Measurements from ENCODE around the gene GRB2.

The GRB2 gene

DNA sequence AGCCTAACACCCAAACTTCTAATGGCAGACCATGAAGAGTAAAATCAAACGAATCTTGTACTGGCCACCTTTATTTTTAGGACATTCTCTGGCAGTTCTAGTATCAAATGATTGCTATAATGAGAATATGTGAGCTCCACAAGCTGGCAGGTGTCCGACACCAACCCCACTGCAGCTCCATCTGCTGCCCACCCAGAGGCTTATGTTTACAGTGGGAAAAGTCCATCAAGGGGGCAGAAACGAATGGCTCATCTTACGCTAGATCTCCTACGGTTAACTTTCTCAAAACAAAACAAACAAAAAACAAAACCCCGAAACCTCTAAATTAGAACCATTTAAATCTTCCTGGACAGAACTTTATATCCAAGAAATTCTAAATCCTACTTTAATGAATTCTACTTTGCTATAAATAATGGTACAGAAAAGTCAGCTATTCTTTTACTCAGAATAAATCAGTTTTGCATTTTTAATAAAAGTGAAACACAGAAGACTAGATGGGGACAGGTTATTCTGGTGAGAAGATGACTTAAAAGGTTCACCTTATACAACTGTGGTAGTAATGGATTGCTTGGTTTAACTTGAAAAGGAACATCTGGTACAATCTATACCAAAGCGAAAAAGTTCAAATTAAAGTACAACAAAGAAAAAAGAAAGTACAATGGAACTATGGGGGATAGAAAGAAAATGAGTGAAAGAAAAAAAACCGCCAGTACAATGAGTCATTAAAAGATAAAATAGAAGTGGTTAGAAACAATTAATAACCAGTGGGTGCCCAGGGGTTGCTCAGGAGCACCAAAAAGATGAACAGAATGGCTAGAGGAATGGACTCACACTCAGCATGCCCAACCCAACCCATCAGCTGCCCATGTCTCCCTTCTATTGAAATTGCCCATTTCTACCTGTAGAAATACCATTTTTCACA lies 40.2 kb downstream of the GRB2 start:
- H3K9ac ChIP-seq (ENCODE audit: low read length), result no peak overlapping the region
- no peaks in the 10 kb centered on the region for H3K9me3 ChIP-seq (ENCODE audit: control insufficient read depth, low read length)
- no peak overlapping the region for H3K4me3 ChIP-seq (ENCODE audit: low read length)
- DNase-seq (ENCODE audit: low read depth), result no peak
- H3K4me1 ChIP-seq (ENCODE audit: control insufficient read depth, insufficient read depth, low read length), result peaks cover 45% of the 10 kb centered on the region
- H3K27me3 ChIP-seq (replicated peaks; ENCODE audit: control insufficient read depth, insufficient read depth, low read length), result no peaks in the 10 kb centered on the region
- no peaks in the 10 kb centered on the region for H3K36me3 ChIP-seq (ENCODE audit: control insufficient read depth, insufficient read depth, low read length, severe bottlenecking)

GRCh38 chr17:75364078-75364477 lies 41.4 kb downstream of the GRB2 start:
- DNase-seq (ENCODE audit: low read depth), result peak; percentile 80
- Histone ChIP-seq H3K27me3 (replicated peaks; ENCODE audit: control insufficient read depth, insufficient read depth, low read length) (no peaks in the 10 kb centered on the region), H3K4me3 (ENCODE audit: low read length) (no peak overlapping the region), H3K9ac (ENCODE audit: low read length) (no peak overlapping the region), H3K9me3 (ENCODE audit: control insufficient read depth, low read length) (no peaks in the 10 kb centered on the region), H3K4me1 (ENCODE audit: control insufficient read depth, insufficient read depth, low read length) (peaks cover 38% of the 10 kb centered on the region), H3K36me3 (ENCODE audit: control insufficient read depth, insufficient read depth, low read length, severe bottlenecking) (no peaks in the 10 kb centered on the region)

GRCh38 chr17:75361996-75362395 lies 43.5 kb downstream of the GRB2 start:
- H3K4me1 ChIP-seq (ENCODE audit: control insufficient read depth, insufficient read depth, low read length), result peaks cover 32% of the 10 kb centered on the region
- no peaks in the 10 kb centered on the region for H3K36me3 ChIP-seq (ENCODE audit: control insufficient read depth, insufficient read depth, low read length, severe bottlenecking)
- no peaks in the 10 kb centered on the region for H3K9me3 ChIP-seq (ENCODE audit: control insufficient read depth, low read length)
- DNase-seq (ENCODE audit: low read depth), result no peak
- H3K4me3 ChIP-seq (ENCODE audit: low read length), result no peak overlapping the region
- no peak overlapping the region for H3K9ac ChIP-seq (ENCODE audit: low read length)
- H3K27me3 ChIP-seq (replicated peaks; ENCODE audit: control insufficient read depth, insufficient read depth, low read length), result no peaks in the 10 kb centered on the region

DNA sequence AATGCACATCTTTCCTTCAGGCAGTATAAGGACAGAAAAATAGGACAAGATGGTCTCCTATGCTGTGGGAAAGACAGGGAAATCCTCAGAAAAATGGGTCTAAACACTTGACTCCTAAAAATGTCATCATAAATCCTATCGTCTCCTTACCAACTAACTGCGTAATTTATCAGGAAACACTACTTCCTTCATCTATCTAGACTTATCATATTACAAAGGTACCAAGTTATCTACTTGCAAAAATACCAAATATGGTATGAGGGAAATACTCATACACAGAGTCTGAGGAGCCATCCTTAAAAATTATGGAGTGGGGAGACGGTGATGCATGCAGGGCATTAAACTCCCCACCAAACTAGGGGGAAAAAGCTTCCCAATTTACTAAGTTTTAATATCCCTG lies 44.1 kb downstream of the GRB2 start:
- H3K36me3 ChIP-seq (ENCODE audit: control insufficient read depth, insufficient read depth, low read length, severe bottlenecking), result no peaks in the 10 kb centered on the region
- H3K4me3 ChIP-seq (ENCODE audit: low read length), result no peak overlapping the region
- no peak for DNase-seq (ENCODE audit: low read depth)
- no peaks in the 10 kb centered on the region for H3K27me3 ChIP-seq (replicated peaks; ENCODE audit: control insufficient read depth, insufficient read depth, low read length)
- H3K4me1 ChIP-seq (ENCODE audit: control insufficient read depth, insufficient read depth, low read length), result peaks cover 32% of the 10 kb centered on the region
- no peaks in the 10 kb centered on the region for H3K9me3 ChIP-seq (ENCODE audit: control insufficient read depth, low read length)
- no peak overlapping the region for H3K9ac ChIP-seq (ENCODE audit: low read length)

DNA sequence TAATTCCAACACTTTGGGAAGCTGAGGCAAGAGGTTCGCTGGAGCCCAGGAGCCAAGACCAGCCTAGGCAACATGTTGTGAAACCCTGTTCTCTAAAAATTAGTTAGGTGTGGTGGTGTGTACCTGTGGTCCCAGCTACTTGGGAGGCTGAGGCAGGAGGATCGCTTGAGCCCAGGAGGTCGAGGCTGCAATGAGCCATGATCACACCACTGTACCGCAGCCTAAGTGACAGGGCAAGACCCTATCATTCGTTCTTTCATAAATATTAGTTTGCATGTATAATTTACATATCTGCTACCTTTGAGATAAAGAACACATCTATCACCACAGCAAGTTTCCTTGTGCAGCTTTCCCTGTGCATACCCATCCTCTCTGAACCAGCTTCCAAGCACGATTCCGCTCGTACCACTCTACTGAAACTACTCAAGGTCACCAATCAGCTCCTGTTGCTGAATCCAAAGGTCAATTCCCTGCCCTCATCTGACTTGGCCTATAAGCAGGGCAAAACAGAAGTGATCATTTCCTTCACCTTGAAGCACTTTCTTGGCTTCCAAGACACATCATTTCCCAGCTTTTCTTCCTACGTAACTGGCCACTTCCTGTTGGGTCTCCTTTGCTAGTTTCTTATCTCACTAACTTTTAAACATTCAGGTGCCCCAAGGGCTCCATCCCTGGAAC lies 49.1 kb downstream of the GRB2 start:
- H3K9me3 ChIP-seq (ENCODE audit: control insufficient read depth, low read length), result no peaks in the 10 kb centered on the region
- no peaks in the 10 kb centered on the region for H3K27me3 ChIP-seq (replicated peaks; ENCODE audit: control insufficient read depth, insufficient read depth, low read length)
- H3K4me3 ChIP-seq (ENCODE audit: low read length), result no peak overlapping the region
- peaks cover 8% of the 10 kb centered on the region for H3K4me1 ChIP-seq (ENCODE audit: control insufficient read depth, insufficient read depth, low read length)
- no peak for DNase-seq (ENCODE audit: low read depth)
- no peaks in the 10 kb centered on the region for H3K36me3 ChIP-seq (ENCODE audit: control insufficient read depth, insufficient read depth, low read length, severe bottlenecking)
- H3K9ac ChIP-seq (ENCODE audit: low read length), result no peak overlapping the region

DNA sequence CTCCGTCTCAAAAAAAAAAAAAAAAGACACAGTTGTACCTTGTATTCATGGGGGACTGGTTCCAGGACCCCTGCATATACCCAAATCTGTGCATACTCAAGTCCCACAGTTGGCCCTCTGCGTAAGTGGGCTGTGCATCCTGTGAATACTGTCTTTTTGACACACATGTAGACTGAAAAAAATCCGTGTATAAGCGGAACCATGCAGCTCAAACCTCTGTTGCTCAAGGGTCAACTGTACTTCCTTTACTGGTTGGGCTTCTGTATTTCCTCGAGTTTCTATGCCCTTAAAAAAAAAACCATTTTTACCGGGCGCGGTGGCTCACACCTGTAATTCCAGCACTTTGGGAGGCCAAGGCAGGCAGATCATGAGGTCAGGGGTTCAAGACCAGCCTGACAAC lies 52.3 kb downstream of the GRB2 start:
- Histone ChIP-seq H3K9ac (ENCODE audit: low read length) (no peak overlapping the region), H3K4me3 (ENCODE audit: low read length) (no peak overlapping the region), H3K9me3 (ENCODE audit: control insufficient read depth, low read length) (no peaks in the 10 kb centered on the region), H3K36me3 (ENCODE audit: control insufficient read depth, insufficient read depth, low read length, severe bottlenecking) (no peaks in the 10 kb centered on the region), H3K4me1 (ENCODE audit: control insufficient read depth, insufficient read depth, low read length) (no peaks in the 10 kb centered on the region), H3K27me3 (replicated peaks; ENCODE audit: control insufficient read depth, insufficient read depth, low read length) (no peaks in the 10 kb centered on the region)
- no peak for DNase-seq (ENCODE audit: low read depth)

DNA sequence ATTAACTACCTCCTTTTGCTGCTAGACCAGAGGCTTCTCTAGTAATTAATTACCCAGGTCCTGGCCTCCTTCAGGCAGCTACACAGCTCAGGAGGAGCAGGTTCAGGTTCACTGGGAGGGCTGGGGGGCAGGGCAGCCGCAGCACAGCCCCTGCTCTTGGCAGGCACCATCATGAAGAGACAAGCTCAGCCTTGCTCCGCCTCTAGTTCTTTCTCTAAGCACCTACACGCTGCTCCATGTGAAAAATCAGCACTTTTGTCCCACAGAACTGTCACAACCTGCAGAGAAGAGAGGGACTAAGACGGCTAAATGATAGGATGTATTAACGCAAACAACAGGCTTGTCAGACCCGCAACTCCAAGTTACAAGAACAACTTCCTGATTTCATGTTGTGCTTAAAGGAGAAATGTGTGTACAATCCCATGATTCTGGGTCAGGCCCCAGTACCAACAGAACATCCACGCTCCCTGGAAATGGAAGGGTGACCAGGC lies 53.4 kb downstream of the GRB2 start:
- H3K9ac ChIP-seq (ENCODE audit: low read length), result no peak overlapping the region
- H3K4me3 ChIP-seq (ENCODE audit: low read length), result no peak overlapping the region
- H3K4me1 ChIP-seq (ENCODE audit: control insufficient read depth, insufficient read depth, low read length), result no peaks in the 10 kb centered on the region
- no peaks in the 10 kb centered on the region for H3K27me3 ChIP-seq (replicated peaks; ENCODE audit: control insufficient read depth, insufficient read depth, low read length)
- no peaks in the 10 kb centered on the region for H3K9me3 ChIP-seq (ENCODE audit: control insufficient read depth, low read length)
- no peaks in the 10 kb centered on the region for H3K36me3 ChIP-seq (ENCODE audit: control insufficient read depth, insufficient read depth, low read length, severe bottlenecking)
- no peak for DNase-seq (ENCODE audit: low read depth)

- DNase-seq (ENCODE audit: low read depth), result no peak
- H3K9me3 ChIP-seq (ENCODE audit: control insufficient read depth, low read length), result no peaks in the 10 kb centered on the region
- no peaks in the 10 kb centered on the region for H3K27me3 ChIP-seq (replicated peaks; ENCODE audit: control insufficient read depth, insufficient read depth, low read length)
- H3K9ac ChIP-seq (ENCODE audit: low read length), result no peak overlapping the region
- H3K36me3 ChIP-seq (ENCODE audit: control insufficient read depth, insufficient read depth, low read length, severe bottlenecking), result no peaks in the 10 kb centered on the region
- peaks cover 5% of the 10 kb centered on the region for H3K4me1 ChIP-seq (ENCODE audit: control insufficient read depth, insufficient read depth, low read length)
- H3K4me3 ChIP-seq (ENCODE audit: low read length), result no peak overlapping the region
These were observed 54.8 kb downstream of the GRB2 start for GRCh38 chr17:75350706-75351105.

GRCh38 chr17:75350029-75350428 lies 55.4 kb downstream of the GRB2 start:
- H3K27me3 ChIP-seq (replicated peaks; ENCODE audit: control insufficient read depth, insufficient read depth, low read length), result no peaks in the 10 kb centered on the region
- no peak for DNase-seq (ENCODE audit: low read depth)
- no peaks in the 10 kb centered on the region for H3K9me3 ChIP-seq (ENCODE audit: control insufficient read depth, low read length)
- H3K4me3 ChIP-seq (ENCODE audit: low read length), result no peak overlapping the region
- H3K4me1 ChIP-seq (ENCODE audit: control insufficient read depth, insufficient read depth, low read length), result peaks cover 5% of the 10 kb centered on the region
- H3K36me3 ChIP-seq (ENCODE audit: control insufficient read depth, insufficient read depth, low read length, severe bottlenecking), result no peaks in the 10 kb centered on the region
- no peak overlapping the region for H3K9ac ChIP-seq (ENCODE audit: low read length)

DNA sequence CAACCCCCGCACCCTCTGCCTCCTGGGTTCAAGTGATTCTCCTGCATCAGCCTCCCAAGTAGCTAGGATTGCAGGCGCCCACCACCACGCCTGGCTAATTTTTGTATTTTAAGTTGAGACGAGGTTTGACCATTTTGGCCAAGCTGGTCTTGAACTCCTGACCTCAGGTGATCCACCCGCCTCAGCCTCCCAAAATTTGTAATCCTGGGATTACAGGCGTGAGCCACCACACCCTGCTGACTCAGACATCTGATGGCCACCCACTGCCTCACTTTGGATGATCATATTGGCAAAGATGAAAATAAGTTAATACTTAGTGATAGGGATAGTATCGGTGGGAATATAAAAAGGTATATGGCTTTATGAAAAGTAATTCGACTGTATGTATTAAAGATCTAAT lies 55.9 kb downstream of the GRB2 start:
- H3K4me1 ChIP-seq (ENCODE audit: control insufficient read depth, insufficient read depth, low read length), result peaks cover 5% of the 10 kb centered on the region
- H3K27me3 ChIP-seq (replicated peaks; ENCODE audit: control insufficient read depth, insufficient read depth, low read length), result no peaks in the 10 kb centered on the region
- H3K36me3 ChIP-seq (ENCODE audit: control insufficient read depth, insufficient read depth, low read length, severe bottlenecking), result no peaks in the 10 kb centered on the region
- no peak overlapping the region for H3K4me3 ChIP-seq (ENCODE audit: low read length)
- H3K9ac ChIP-seq (ENCODE audit: low read length), result no peak overlapping the region
- no peaks in the 10 kb centered on the region for H3K9me3 ChIP-seq (ENCODE audit: control insufficient read depth, low read length)
- DNase-seq (ENCODE audit: low read depth), result no peak

- H3K9me3 ChIP-seq (ENCODE audit: control insufficient read depth, low read length), result no peaks in the 10 kb centered on the region
- no peak overlapping the region for H3K9ac ChIP-seq (ENCODE audit: low read length)
- DNase-seq (ENCODE audit: low read depth), result no peak
- no peaks in the 10 kb centered on the region for H3K27me3 ChIP-seq (replicated peaks; ENCODE audit: control insufficient read depth, insufficient read depth, low read length)
- H3K36me3 ChIP-seq (ENCODE audit: control insufficient read depth, insufficient read depth, low read length, severe bottlenecking), result no peaks in the 10 kb centered on the region
- peaks cover 5% of the 10 kb centered on the region for H3K4me1 ChIP-seq (ENCODE audit: control insufficient read depth, insufficient read depth, low read length)
- H3K4me3 ChIP-seq (ENCODE audit: low read length), result no peak overlapping the region
These were observed 57.0 kb downstream of the GRB2 start for GRCh38 chr17:75348386-75349012.
